Liver (tissue), 9 donors: ENCODE data around the gene NAV2. TPM values are rescaled to one million over a fixed set of nuclear protein-coding genes. Genes with fewer than 3 reads are reported as not detected.

ENCODE experiments used
- DNase-seq: peaks from one replicate; pipeline ENCODE4 v3.0.0-alpha.2; 2017; ENCODE audit warnings: low spot score
- H3K27ac ChIP-seq, 2 donors: one replicate each; pipeline ENCODE4 v1.7.0; 2013; ENCODE audit warnings: inconsistent platforms in 2 of 2, low read length in 2 of 2, control low read depth in 1 of 2, low read depth in 1 of 2, mild to moderate bottlenecking in 1 of 2
- H3K27me3 ChIP-seq, 4 donors: one replicate each; pipeline versions ENCODE4 v1.6.1 to v1.7.0; 2013; ENCODE audit warnings: low read length in 3 of 4, inconsistent platforms in 1 of 4, mild to moderate bottlenecking in 1 of 4, moderate library complexity in 1 of 4; ENCODE audit not compliant: control insufficient read depth in 4 of 4, insufficient read depth in 4 of 4
- H3K36me3 ChIP-seq, 4 donors: one replicate each; pipeline versions ENCODE4 v1.6.1 to v1.7.0; 2013; ENCODE audit warnings: low read length in 3 of 4, mild to moderate bottlenecking in 3 of 4, low read depth in 1 of 4, moderate library complexity in 1 of 4; ENCODE audit not compliant: control insufficient read depth in 4 of 4, insufficient read depth in 3 of 4
- H3K4me1 ChIP-seq, 4 donors: one replicate each; pipeline versions ENCODE4 v1.6.1 to v1.7.0; 2013; ENCODE audit warnings: low read length in 3 of 4, mild to moderate bottlenecking in 3 of 4, moderate library complexity in 1 of 4; ENCODE audit not compliant: control insufficient read depth in 4 of 4, insufficient read depth in 4 of 4
- H3K4me3 ChIP-seq, 3 donors: one replicate each; pipeline versions ENCODE4 v1.6.1 to v1.7.0; 2013; ENCODE audit warnings: low read length in 3 of 3, control low read depth in 1 of 3, low read depth in 1 of 3, mild to moderate bottlenecking in 1 of 3
- H3K9ac ChIP-seq, 2 donors: one replicate each; pipeline ENCODE4 v1.7.0; 2013; ENCODE audit warnings: low read length in 2 of 2, mild to moderate bottlenecking in 2 of 2, moderate library complexity in 2 of 2, control low read depth in 1 of 2, low read depth in 1 of 2
- H3K9me3 ChIP-seq, 4 donors: one replicate each; pipeline versions ENCODE4 v1.6.1 to v1.7.0; 2013; ENCODE audit warnings: low read length in 3 of 4; ENCODE audit not compliant: control insufficient read depth in 4 of 4
- CTCF ChIP-seq: fragments of 150-350 bp; IDR thresholded peaks from 2 replicates; pipeline ENCODE4 v1.5.1; 2017; ENCODE audit warnings: improper control_type of control experiment, low read depth, low read length; ENCODE audit not compliant: missing input control
- EGR1 ChIP-seq, 2 donors: IDR thresholded peaks; 2 replicates each; pipeline ENCODE4 v1.6.1; 2016 to 2018; ENCODE audit warnings: antibody characterized with exemption in 2 of 2, low read depth in 2 of 2
- FOXA1 ChIP-seq: IDR thresholded peaks from 2 replicates; pipeline ENCODE4 v1.6.1; 2016; ENCODE audit warnings: antibody characterized with exemption
- FOXA2 ChIP-seq: IDR thresholded peaks from 2 replicates; pipeline ENCODE4 v1.6.1; 2016; ENCODE audit warnings: antibody characterized with exemption
- GABPA ChIP-seq, 2 donors: IDR thresholded peaks in 1 of 2; conservative IDR thresholded peaks in 1 of 2; 2 replicates each; pipeline ENCODE4 v1.6.1; 2016; ENCODE audit warnings: antibody characterized with exemption in 2 of 2, mild to moderate bottlenecking in 1 of 2, moderate library complexity in 1 of 2
- HNF4A ChIP-seq, 2 donors: conservative IDR thresholded peaks; 2 replicates each; pipeline ENCODE4 v1.6.1; 2016; ENCODE audit warnings: antibody characterized with exemption in 2 of 2, mild to moderate bottlenecking in 2 of 2
- HNF4G ChIP-seq: IDR thresholded peaks from 2 replicates; pipeline ENCODE4 v1.6.1; 2016; ENCODE audit warnings: antibody characterized with exemption
- JUND ChIP-seq, 2 donors: IDR thresholded peaks; 2 replicates each; pipeline ENCODE4 v1.6.1; 2016; ENCODE audit warnings: antibody characterized with exemption in 2 of 2
- MAX ChIP-seq: IDR thresholded peaks from 2 replicates; pipeline ENCODE4 v1.6.1; 2016; ENCODE audit warnings: antibody characterized with exemption
- NR2F2 ChIP-seq: IDR thresholded peaks from 2 replicates; pipeline ENCODE4 v1.6.1; 2016; ENCODE audit warnings: antibody characterized with exemption
- REST ChIP-seq: IDR thresholded peaks from 2 replicates; pipeline ENCODE4 v1.6.1; 2016; ENCODE audit warnings: antibody characterized with exemption, mild to moderate bottlenecking
- RXRA ChIP-seq, 2 donors: IDR thresholded peaks; 2 replicates each; pipeline ENCODE4 v1.6.1; 2017 to 2018; ENCODE audit warnings: antibody characterized with exemption in 2 of 2, mild to moderate bottlenecking in 1 of 2
- SP1 ChIP-seq: IDR thresholded peaks from 2 replicates; pipeline ENCODE4 v1.6.1; 2018; ENCODE audit warnings: antibody characterized with exemption, mild to moderate bottlenecking
- TAF1 ChIP-seq: conservative IDR thresholded peaks from 2 replicates; pipeline ENCODE4 v1.6.1; 2016; ENCODE audit warnings: antibody characterized with exemption, mild to moderate bottlenecking
- YY1 ChIP-seq: IDR thresholded peaks from 2 replicates; pipeline ENCODE4 v1.6.1; 2016; ENCODE audit warnings: antibody characterized with exemption, mild to moderate bottlenecking
- ZBTB33 ChIP-seq: IDR thresholded peaks from 2 replicates; pipeline ENCODE4 v1.6.1; 2016; ENCODE audit warnings: antibody characterized with exemption
- WGBS: extraction: QIAGEN DNeasy Blood & Tissue Kit; methylation state at CpG from one replicate; pipeline ENCODE4 v1.1.7; 2013; 5-methylcytosine and 5-hydroxymethylcytosine counted together
- polyA plus RNA-seq, 2 donors: library from polyadenylated mRNA; stranded (reverse) in 1 of 2; unstranded in 1 of 2; fragments of 200-250 nt in 1 of 2; fragments of >200 nt in 1 of 2; fragmentation: Nextera tagmentation in 1 of 2; extraction: Ambion mirVana in 1 of 2; gene quantifications; one replicate each; pipeline versions ENCODE4 v1.2.1 to v1.2.3, GENCODE V29; 2013 to 2015
- total RNA-seq, 2 donors: library from RNA; depleted of rRNA; stranded (reverse); fragments of >200 nt; gene quantifications; one replicate each; pipeline ENCODE4 v1.2.3, GENCODE V29; 2014
- donor health status: healthy.
- donor health status: healthy.
- donor health status: healthy.
- donor health status: healthy.
- donor health status: healthy.

The NAV2 gene
- total and polyA plus RNA-seq, 4 donors: 6.3 to 20.5 (median 11.6) TPM

- TF ChIP-seq HNF4A (conservative IDR thresholded peaks at IDR 0.05) (no peak), MAX (no peak)
Measured at GRCh38 chr11:20064961-20065405, 352.3 kb downstream of the NAV2 start (continued).

GRCh38 chr11:20065406-20065805, 352.8 kb downstream of the NAV2 start:
- no peak overlapping the region for H3K27ac ChIP-seq
- H3K36me3 ChIP-seq: peaks cover 10 to 26% (median 21%) of the 10 kb centered on the region in 4 donors
- H3K4me1 ChIP-seq: no peaks in the 10 kb centered on the region
- H3K9me3 ChIP-seq: no peaks in the 10 kb centered on the region
- no peak for TF ChIP-seq CTCF
- no peak for TF ChIP-seq FOXA2
- no peak for TF ChIP-seq JUND (IDR thresholded peaks at IDR 0.05)
- no peak for TF ChIP-seq RXRA (IDR thresholded peaks at IDR 0.05)
- no peak for TF ChIP-seq GABPA (IDR thresholded peaks at IDR 0.05 in 1 of 2, conservative IDR thresholded peaks at IDR 0.05 in 1 of 2)
- TF ChIP-seq HNF4A (conservative IDR thresholded peaks at IDR 0.05): no peak
- no peak for TF ChIP-seq NR2F2
- no peak for TF ChIP-seq YY1
- no peak for TF ChIP-seq TAF1
- TF ChIP-seq REST: no peak
- TF ChIP-seq HNF4G: no peak
- TF ChIP-seq ZBTB33: no peak
- no peak for TF ChIP-seq FOXA1
- no peak for TF ChIP-seq EGR1 (IDR thresholded peaks at IDR 0.05; ENCODE audit: low read depth in 2 of 2)
- no peak for TF ChIP-seq SP1
- no peak for DNase-seq
- no peaks in the 10 kb centered on the region for H3K27me3 ChIP-seq
- no peak overlapping the region for H3K4me3 ChIP-seq
- H3K9ac ChIP-seq: no peak overlapping the region
- WGBS: 93% methylated on average over 2 of the region's 2 CpGs
